HPDE6-E6E7 (cell line): ENCODE results near the gene RAB44.
A peak's percentile ranks its signal among the peaks of the same experiment; 100 is the strongest.

Experiments used
- DNase-seq: peaks from one replicate; pipeline ENCODE4 v3.0.0; 2011; ENCODE audit warnings: missing footprints; ENCODE audit errors: extremely low spot score

Gene RAB44

DNA sequence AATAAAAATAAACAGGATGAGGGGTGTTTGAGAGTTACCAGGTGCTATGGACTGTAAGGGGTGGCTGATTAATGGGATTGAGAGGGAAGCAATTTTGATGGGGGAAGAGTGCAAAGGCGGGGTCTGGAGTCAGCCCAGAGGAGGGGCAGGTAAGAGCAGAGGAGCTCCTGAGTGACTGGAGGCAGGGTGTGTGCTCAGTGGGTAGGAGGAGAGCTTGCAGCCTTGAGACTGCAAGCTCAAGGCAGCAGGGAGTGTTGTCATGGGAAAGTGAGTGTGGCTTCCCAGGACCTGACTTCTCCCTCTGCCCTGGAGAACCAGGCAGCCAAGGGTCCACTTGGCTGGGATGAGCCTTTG, 54.2 kb downstream of the RAB44 start:
- DNase-seq: no peak

GRCh38 chr6:36752187-36752885, 54.7 kb downstream of the RAB44 start:
- no peak for DNase-seq

DNA sequence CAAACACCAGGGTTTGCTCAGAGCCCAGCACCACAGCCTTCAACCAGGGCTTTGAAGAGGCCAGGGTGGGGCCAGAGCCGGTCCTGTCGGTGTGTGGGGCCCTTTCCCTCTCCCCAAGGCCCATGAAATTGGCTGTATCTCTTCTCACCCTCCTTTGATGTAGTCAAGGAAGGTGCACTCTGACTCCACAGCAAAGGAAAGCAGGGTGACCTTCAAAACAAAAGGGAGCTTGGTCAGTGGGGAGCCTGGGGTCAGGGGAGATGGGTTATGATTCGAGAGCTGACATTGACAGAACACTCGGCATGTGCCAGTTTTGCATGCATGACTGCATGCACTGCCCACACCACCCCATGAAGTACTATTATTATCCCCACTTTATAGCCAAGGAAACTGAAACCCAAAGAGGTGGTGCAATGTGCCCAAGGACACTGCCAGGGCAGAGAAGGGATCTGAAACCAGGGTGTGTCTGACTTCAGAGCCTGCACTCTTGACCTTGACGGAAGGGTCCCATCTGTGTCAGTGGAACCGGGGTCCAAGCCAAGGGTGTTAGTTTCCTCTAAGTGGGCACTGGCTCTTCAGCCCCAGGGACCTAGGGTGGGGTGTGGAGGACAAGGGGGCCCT, 55.4 kb downstream of the RAB44 start:
- DNase-seq: no peak

GRCh38 chr6:36753671-36754405, 56.2 kb downstream of the RAB44 start:
- DNase-seq: no peak

DNA sequence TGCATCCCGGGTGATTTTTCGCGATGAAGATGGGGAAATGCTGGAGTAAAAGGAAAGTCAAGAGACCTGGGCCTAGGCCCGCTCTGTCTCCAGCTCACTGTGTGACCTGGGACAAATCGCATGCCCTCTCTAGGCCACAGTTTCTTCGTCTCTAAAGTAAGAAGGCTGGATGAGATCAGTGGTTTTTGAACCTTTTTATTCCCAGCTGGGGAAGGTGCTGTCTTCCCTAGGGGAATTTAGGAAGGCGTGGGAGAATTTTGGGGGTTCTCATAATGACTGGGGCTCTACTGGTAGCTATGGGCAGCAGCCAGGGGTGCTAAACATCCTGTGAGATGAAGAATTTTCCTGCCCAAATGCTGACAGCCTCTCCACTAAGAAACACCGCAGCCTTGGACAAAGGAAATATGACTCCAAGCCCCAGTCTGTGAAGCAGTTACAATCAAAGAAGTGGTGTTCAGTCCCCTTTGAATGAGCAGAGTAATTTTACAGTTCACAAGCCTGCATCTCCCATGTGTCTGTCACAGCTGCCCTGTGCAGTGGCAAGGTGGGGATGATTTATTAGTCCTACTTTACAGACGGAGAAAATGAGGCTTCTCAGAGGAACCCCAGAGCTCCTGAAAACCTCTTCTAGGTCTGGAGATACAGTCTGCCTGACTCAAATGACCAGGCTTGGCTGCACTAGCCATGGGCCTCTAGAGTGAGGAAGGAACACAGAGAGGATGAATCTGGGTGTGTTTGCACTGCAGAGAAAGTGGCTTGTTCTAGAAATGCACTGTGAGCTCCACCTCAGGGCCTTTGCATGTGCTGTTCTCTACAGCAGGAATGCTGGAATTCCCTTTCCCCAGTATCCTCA, 57.2 kb downstream of the RAB44 start:
- no peak for DNase-seq

DNA sequence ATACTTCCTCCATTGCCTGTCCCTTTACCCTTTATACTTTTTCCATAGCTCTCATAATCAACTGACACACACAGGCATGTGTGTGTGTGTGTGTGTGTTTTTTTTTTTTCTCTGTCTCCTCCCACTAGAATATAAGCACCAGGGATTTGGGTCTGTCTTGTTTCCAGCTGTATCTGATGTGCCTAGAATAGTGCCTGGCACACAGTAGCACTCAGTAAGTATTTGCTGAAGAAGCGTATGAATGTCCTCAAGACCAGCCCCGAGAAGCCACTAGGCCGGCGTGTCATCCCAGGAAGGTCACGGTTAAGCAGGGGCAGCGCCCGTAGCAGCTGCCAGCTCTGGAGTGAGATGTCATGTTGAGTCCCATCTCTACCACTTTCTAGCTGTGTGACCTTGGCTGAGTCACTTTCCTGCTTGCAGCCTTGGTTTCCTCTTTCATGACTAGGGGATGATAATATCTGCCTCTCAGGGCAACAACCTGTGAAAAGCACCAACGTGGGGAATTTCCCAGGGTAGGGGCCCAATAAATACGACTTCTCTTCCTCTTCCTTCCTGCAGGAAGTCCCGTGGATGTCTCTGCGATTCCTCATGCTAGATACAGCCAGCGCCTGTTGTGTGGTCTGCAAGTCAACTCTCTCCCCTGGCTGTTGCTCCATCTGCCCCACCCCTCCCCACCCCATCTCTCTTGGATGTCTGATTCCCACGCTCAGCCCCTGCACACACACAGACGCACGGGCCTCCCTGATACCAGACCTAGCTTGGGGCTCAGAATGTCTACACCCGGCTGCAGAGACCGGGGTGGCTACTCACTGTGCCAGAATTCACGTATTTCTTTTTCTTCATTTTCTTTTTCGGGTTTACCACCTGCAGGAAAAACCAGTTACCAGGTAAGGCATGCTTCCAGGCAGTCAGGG, 58.1 kb downstream of the RAB44 start:
- DNase-seq: no peak

- no peak for DNase-seq
Measured at GRCh38 chr6:36756786-36757185, 59.2 kb downstream of the RAB44 start.

- no peak for DNase-seq
Measured at GRCh38 chr6:36757206-36757605, 59.6 kb downstream of the RAB44 start.

- DNase-seq: no peak
Measured at GRCh38 chr6:36757943-36758508, 60.4 kb downstream of the RAB44 start.

DNA sequence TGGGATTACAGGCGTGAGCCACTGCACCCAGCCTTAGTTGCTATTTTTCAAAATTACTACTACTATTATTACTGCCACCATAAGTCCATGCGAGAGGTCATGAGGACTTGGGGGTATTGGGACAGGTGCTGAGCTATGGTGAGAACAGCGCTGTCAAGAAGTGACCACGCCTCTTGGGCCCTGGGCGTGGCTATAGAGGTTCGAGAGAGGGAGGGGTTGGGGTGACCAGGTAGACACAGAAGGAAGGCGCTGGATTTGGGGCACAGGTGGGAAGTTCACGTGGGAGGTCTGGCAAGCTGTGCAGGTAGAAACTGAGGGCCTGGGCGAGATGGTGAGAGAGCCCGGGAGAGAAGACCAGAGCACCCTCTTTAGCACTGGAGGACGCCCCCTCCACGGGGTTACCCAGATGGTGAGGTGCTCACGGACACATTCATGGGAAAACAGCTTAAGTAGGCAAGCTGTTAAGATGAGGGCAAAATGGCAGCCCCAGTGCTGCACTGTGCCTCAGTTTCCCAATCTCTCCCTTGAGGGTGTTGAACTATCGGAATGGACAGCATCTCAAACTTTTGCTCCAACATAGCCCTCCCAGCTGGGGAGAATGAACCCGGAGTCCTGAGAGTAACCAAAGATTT, 61.0 kb downstream of the RAB44 start:
- DNase-seq: no peak

DNA sequence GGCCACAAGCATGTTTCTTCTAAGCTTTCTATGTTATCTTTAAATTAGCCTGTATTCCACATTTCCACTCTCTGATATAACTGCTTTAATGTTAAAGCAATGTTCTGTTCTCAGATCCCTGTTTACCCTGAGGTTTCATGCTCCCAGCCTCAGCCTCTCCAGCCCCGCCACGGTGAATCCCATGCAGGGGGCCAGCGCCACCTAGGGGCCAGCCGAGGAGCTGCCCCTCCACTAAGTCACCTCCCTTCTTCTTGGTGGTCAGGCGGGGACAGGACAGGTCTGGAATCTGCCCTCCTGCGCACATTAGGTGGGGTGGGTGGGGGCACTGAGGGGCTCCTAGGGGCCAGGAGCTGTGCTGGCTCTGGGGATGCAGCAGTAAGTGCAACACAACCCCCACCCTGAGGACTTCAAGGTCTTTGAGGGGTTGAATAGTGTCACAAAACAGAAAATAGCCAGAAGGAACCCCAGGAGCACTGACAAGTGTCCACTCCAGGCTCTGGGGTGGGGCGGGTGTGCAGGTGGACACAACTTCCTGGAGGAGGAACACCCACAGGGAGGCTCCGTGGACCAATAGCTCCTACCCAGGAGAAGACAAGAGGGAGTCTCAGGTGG, 61.6 kb downstream of the RAB44 start:
- peak; percentile 88 for DNase-seq

DNA sequence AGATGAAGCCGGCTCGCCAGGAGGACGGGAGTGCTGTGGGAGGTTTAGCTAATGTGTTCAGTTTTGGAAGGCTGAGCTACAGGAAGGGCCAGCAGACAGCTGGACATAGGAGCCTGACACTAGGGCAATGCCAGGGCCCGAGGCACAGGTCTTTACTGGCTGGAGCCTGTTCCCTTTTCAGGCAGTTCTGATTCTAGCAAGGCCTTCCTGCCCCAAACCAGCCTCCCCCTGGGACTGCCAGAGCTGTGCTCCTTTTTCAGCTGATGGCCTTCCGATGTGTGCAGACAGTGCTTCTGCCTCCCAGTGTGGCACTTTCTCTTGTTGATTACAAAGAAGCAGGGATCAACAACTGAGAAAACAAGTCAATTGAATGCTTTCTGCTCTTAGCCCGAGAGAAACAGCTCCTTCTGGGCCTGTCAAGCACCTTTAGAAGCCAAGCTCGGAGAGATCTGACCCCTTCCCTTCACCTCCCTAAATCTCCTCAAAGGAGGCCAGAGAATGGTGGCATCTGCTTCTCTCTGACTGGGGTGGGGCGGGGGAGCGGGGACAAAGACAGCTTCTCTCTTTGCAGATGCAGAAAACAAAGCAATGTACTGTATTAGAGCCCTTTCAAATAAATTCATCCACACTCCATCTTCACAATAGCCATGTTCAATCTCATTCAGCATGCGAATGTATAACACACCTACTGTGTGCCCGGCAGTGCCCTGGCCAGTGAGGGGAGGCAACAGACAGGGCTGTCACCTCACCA, 63.2 kb downstream of the RAB44 start:
- no peak for DNase-seq

DNA sequence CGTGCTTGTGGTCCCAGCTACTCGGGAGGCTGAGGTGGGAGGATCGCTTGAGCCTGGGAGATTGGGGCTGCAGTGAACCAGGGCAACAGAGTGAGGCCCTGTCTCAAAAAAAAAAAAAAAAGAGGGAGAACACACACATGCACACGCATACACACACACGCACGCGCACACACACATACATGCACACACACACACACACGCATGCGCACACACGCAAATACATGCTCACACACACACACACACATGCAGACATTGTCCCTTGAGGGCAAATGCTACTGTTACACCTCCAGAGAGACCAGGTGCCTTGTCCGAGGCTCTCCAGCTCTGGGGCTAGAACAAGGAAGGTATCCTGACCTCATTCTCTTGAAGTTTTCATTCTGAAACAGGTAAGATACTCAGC, 64.5 kb downstream of the RAB44 start:
- no peak for DNase-seq

GRCh38 chr6:36765190-36765589, 67.6 kb downstream of the RAB44 start:
- DNase-seq: no peak

GRCh38 chr6:36765594-36766398, 68.2 kb downstream of the RAB44 start:
- peak; percentile 80 for DNase-seq

GRCh38 chr6:36766399-36766945, 68.8 kb downstream of the RAB44 start:
- no peak for DNase-seq

DNA sequence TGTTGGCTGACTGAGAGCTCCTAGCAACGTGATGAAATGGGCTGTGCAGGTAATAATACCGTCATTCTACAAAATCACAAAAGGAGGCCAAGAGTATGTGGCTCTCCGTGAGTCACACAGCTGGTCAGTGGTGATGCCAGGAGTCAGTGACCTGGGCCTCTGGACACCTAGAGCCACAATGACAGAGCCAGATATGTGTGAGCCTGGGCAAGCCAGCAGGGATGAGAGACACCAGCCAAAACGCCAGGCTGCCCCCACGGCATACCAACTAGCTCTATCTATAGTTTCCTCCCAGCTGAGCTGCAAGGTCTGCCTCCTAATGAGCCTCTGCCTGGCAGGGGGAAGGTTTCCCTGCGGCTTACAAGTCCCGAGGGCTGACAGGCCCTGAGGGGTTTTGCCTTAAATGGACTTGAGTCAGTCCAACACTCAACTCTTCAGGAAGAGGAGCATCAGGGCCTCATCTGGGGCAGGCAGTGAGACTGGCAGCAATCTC, 71.6 kb downstream of the RAB44 start:
- no peak for DNase-seq
